Measurements from ENCODE around the gene TSEN2.

- TF ChIP-seq RAD21 (CRISPR knock-in tag; conservative IDR thresholded peaks at IDR 0.05 in 1 of 2, IDR thresholded peaks at IDR 0.05 in 1 of 2) (no peak), CTCF (IDR thresholded peaks at IDR 0.05 in 2 of 3, conservative IDR thresholded peaks at IDR 0.05 in 1 of 3; ENCODE audit: insufficient read depth in 2 of 3, low read depth in 1 of 3, low read length in 3 of 3) (no peak), SMAD3 (CRISPR knock-in tag; conservative IDR thresholded peaks at IDR 0.05) (no peak), HIVEP1 (CRISPR knock-in tag; IDR thresholded peaks at IDR 0.05) (no peak), BCL6 (CRISPR knock-in tag; IDR thresholded peaks at IDR 0.05) (no peak), MBD2 (IDR thresholded peaks at IDR 0.05; ENCODE audit: borderline replicate concordance, low read depth) (no peak)
Measured at GRCh38 chr3:12447075-12447474, 37.2 kb upstream of the TSEN2 start.

Data from K562 (cell line).